NCI-H345 (cell line): Measurements from ENCODE around the gene SLC43A3.

Source experiments
- DNase-seq: peaks from one replicate; lab custom pipeline; 2025; lab: John Stamatoyannopoulos, UW

The SLC43A3 gene

GRCh38 chr11:57357310-57357709 lies 69.6 kb downstream of the SLC43A3 start:
- no peak for DNase-seq
